Renal cortex interstitium (tissue), 11 donors: Measurements from ENCODE around the gene KCNAB1. TPM values are rescaled to one million over a fixed set of nuclear protein-coding genes. Genes with fewer than 3 reads are reported as not detected.
"Not testable (repeated sequence)": the region's sequence is repeated elsewhere in the genome, so short reads cannot be mapped to it uniquely, and the experiment has no call there.

Source experiments
- DNase-seq, 11 donors: peaks; one replicate each; pipeline ENCODE4 v3.0.0-alpha.2; 2013; ENCODE audit warnings: low read depth in 9 of 11, low spot score in 4 of 11; ENCODE audit errors: extremely low read depth in 1 of 11
- polyA plus RNA-seq, 3 donors: library from polyadenylated mRNA; unstranded; fragments of 120-200 nt; gene quantifications; one replicate each; pipeline ENCODE4 v1.2.1, GENCODE V29; 2013; ENCODE audit not compliant: insufficient read length in 3 of 3

The KCNAB1 gene
- polyA plus RNA-seq, 3 donors = 3.3 to 4.3 (median 3.5) TPM

- no peak for DNase-seq
Measured at GRCh38 chr3:156207802-156208685, 87.7 kb downstream of the KCNAB1 start.

- DNase-seq = no peak
Measured at GRCh38 chr3:156209631-156210335, 89.4 kb downstream of the KCNAB1 start.

GRCh38 chr3:156211583-156211982 is 91.2 kb downstream of the KCNAB1 start:
- no peak for DNase-seq

- DNase-seq = no peak
Measured at GRCh38 chr3:156214676-156215075, 94.3 kb downstream of the KCNAB1 start.

- no peak for DNase-seq
Measured at GRCh38 chr3:156215751-156216150, 95.4 kb downstream of the KCNAB1 start.

GRCh38 chr3:156216216-156216615 is 95.8 kb downstream of the KCNAB1 start:
- DNase-seq = no peak

GRCh38 chr3:156216852-156217251 is 96.5 kb downstream of the KCNAB1 start:
- DNase-seq = no peak

- no peak for DNase-seq
Measured at GRCh38 chr3:156217674-156218352, 97.4 kb downstream of the KCNAB1 start.

- DNase-seq = no peak
Measured at GRCh38 chr3:156218353-156218744, 98.0 kb downstream of the KCNAB1 start.

- not testable (repeated sequence) for DNase-seq
Measured at GRCh38 chr3:156222381-156222780, 102.0 kb downstream of the KCNAB1 start.

- DNase-seq = not testable (repeated sequence)
Measured at GRCh38 chr3:156224046-156224445, 103.7 kb downstream of the KCNAB1 start.

- no peak for DNase-seq
Measured at GRCh38 chr3:156226676-156227420, 106.5 kb downstream of the KCNAB1 start.

GRCh38 chr3:156227704-156228103 is 107.3 kb downstream of the KCNAB1 start:
- DNase-seq = no peak

- DNase-seq = no peak
Measured at GRCh38 chr3:156230278-156230900, 110.0 kb downstream of the KCNAB1 start.

GRCh38 chr3:156231221-156231620 is 110.8 kb downstream of the KCNAB1 start:
- DNase-seq = not testable (repeated sequence)

- no peak for DNase-seq
Measured at GRCh38 chr3:156233876-156234275, 113.5 kb downstream of the KCNAB1 start.

GRCh38 chr3:156236556-156237260 is 116.3 kb downstream of the KCNAB1 start:
- DNase-seq = no peak

- DNase-seq = no peak
Measured at GRCh38 chr3:156240642-156241041, 120.3 kb downstream of the KCNAB1 start.
